ENCODE data around the gene HOXA10.

DNA sequence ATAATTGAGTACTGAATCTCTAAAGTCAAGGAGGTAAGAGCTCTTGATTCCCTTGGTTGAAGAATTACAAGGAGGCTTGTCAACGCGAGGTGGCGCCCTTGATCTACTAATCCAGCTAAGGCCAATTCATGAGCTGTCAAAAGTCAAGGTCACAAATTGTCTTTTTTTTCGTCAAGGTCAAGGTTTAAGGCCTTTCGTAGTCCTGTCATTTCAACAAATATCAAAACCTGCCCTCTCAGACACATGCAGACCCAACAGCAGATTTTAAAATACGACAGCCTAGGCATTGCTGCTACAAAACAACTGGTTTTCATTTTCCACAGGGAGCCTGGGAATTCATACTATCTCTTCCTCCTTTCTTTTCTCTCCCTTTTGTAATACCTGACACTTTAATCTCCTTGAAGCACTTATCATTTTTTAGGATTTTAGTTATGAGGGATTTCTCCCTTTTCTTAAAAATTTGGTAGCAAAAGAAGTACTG, 22.2 kb upstream of the HOXA10 start:
- TF ChIP-seq EP300 (IDR thresholded peaks at IDR 0.05), result no peak
- peak; percentile 60 to 71 for TF ChIP-seq CTCF (IDR thresholded peaks at IDR 0.05)
